Measurements from ENCODE around the gene LILRB5.
"Not testable (repeated sequence)": the region's sequence is repeated elsewhere in the genome, so short reads cannot be mapped to it uniquely, and the experiment has no call there.

The LILRB5 gene

GRCh38 chr19:54245936-54246335 lies 11.1 kb downstream of the LILRB5 start:
- no peaks in the 10 kb centered on the region for H3K36me3 ChIP-seq (ENCODE audit: control insufficient read depth, insufficient read depth, low read length)
- no peaks in the 10 kb centered on the region for H3K79me2 ChIP-seq (ENCODE audit: control insufficient read depth, insufficient read depth, low read length)
- no peak for DNase-seq

GRCh38 chr19:54243809-54244208 lies 13.3 kb downstream of the LILRB5 start:
- not testable (repeated sequence) for H2BK120ac ChIP-seq (ENCODE audit: low read depth, low read length)

More at GRCh38 chr19:54245936-54246335, 11.1 kb downstream of the LILRB5 start:
- H3K4me2 ChIP-seq (ENCODE audit: low read length): no peak overlapping the region
- no peak overlapping the region for H3K56ac ChIP-seq (ENCODE audit: low read length)
- no peak overlapping the region for H3K23ac ChIP-seq (ENCODE audit: low read length)
- no peaks in the 10 kb centered on the region for H3K27me3 ChIP-seq (ENCODE audit: insufficient read depth, low read length, poor library complexity)
- no peak overlapping the region for H2AK5ac ChIP-seq (ENCODE audit: low read length)
- no peak overlapping the region for H3K18ac ChIP-seq (ENCODE audit: low read length)
- no peak overlapping the region for H2BK15ac ChIP-seq (replicated peaks; ENCODE audit: low read depth)
- H4K5ac ChIP-seq (ENCODE audit: low read length): no peak overlapping the region
- no peak overlapping the region for H3K27ac ChIP-seq (ENCODE audit: low read depth, low read length)
- no peak overlapping the region for H3K4ac ChIP-seq (ENCODE audit: low read depth, low read length)
- no peak overlapping the region for H4K8ac ChIP-seq (ENCODE audit: low read depth, low read length)
- no peaks in the 10 kb centered on the region for H3K79me1 ChIP-seq (ENCODE audit: low read length)
- WGBS (ENCODE audit: extremely low coverage, insufficient coverage, low lambda C conversion rate): no CpG with 5 or more reads among the region's 3 CpGs
- H3K4me1 ChIP-seq (ENCODE audit: control insufficient read depth, low read depth, low read length): no peaks in the 10 kb centered on the region
- no peak overlapping the region for H3K4me3 ChIP-seq (ENCODE audit: low read length)
- H3K9ac ChIP-seq (ENCODE audit: low read length): no peak overlapping the region
- no peak overlapping the region for H2BK120ac ChIP-seq (ENCODE audit: low read depth, low read length)
- H2BK5ac ChIP-seq (ENCODE audit: low read length): no peak overlapping the region

GRCh38 chr19:54242646-54243045 lies 14.4 kb downstream of the LILRB5 start, which contains the start of gene LILRA6:
TSS of gene LILRA6 (minus strand) at chr19:54242790.
- H3K23ac ChIP-seq (ENCODE audit: low read length); H2AK5ac ChIP-seq (ENCODE audit: low read length); H3K4me3 ChIP-seq (ENCODE audit: low read length); H3K18ac ChIP-seq (ENCODE audit: low read length); H3K79me2 ChIP-seq (ENCODE audit: control insufficient read depth, insufficient read depth, low read length); H3K79me1 ChIP-seq (ENCODE audit: low read length); H2BK120ac ChIP-seq (ENCODE audit: low read depth, low read length); H3K4me1 ChIP-seq (ENCODE audit: control insufficient read depth, low read depth, low read length); H2BK15ac ChIP-seq (replicated peaks; ENCODE audit: low read depth); H3K4me2 ChIP-seq (ENCODE audit: low read length); H3K4ac ChIP-seq (ENCODE audit: low read depth, low read length); H2BK5ac ChIP-seq (ENCODE audit: low read length); DNase-seq; H4K5ac ChIP-seq (ENCODE audit: low read length); H3K56ac ChIP-seq (ENCODE audit: low read length); H3K9ac ChIP-seq (ENCODE audit: low read length); H3K27ac ChIP-seq (ENCODE audit: low read depth, low read length); H3K27me3 ChIP-seq (ENCODE audit: insufficient read depth, low read length, poor library complexity); H4K8ac ChIP-seq (ENCODE audit: low read depth, low read length); H3K36me3 ChIP-seq (ENCODE audit: control insufficient read depth, insufficient read depth, low read length): not testable (repeated sequence)
- no CpG with 5 or more reads among the region's 6 CpGs for WGBS (ENCODE audit: extremely low coverage, insufficient coverage, low lambda C conversion rate)

More at GRCh38 chr19:54243809-54244208, 13.3 kb downstream of the LILRB5 start:
- H3K4me2 ChIP-seq (ENCODE audit: low read length); H3K4me3 ChIP-seq (ENCODE audit: low read length); H3K36me3 ChIP-seq (ENCODE audit: control insufficient read depth, insufficient read depth, low read length); H2AK5ac ChIP-seq (ENCODE audit: low read length); H2BK15ac ChIP-seq (replicated peaks; ENCODE audit: low read depth); H3K79me1 ChIP-seq (ENCODE audit: low read length); H3K4ac ChIP-seq (ENCODE audit: low read depth, low read length); H3K4me1 ChIP-seq (ENCODE audit: control insufficient read depth, low read depth, low read length); H3K9ac ChIP-seq (ENCODE audit: low read length); H3K18ac ChIP-seq (ENCODE audit: low read length); H4K5ac ChIP-seq (ENCODE audit: low read length); H3K56ac ChIP-seq (ENCODE audit: low read length); H4K8ac ChIP-seq (ENCODE audit: low read depth, low read length); H3K23ac ChIP-seq (ENCODE audit: low read length); DNase-seq; H3K79me2 ChIP-seq (ENCODE audit: control insufficient read depth, insufficient read depth, low read length); H3K27ac ChIP-seq (ENCODE audit: low read depth, low read length); H2BK5ac ChIP-seq (ENCODE audit: low read length); H3K27me3 ChIP-seq (ENCODE audit: insufficient read depth, low read length, poor library complexity): not testable (repeated sequence)
- no CpG with 5 or more reads among the region's 8 CpGs for WGBS (ENCODE audit: extremely low coverage, insufficient coverage, low lambda C conversion rate)

GRCh38 chr19:54242234-54242633 lies 14.8 kb downstream of the LILRB5 start:
- H3K27ac ChIP-seq (ENCODE audit: low read depth, low read length); H3K23ac ChIP-seq (ENCODE audit: low read length); H2AK5ac ChIP-seq (ENCODE audit: low read length); H4K5ac ChIP-seq (ENCODE audit: low read length); H3K4ac ChIP-seq (ENCODE audit: low read depth, low read length); H2BK5ac ChIP-seq (ENCODE audit: low read length); H3K4me3 ChIP-seq (ENCODE audit: low read length); H3K79me2 ChIP-seq (ENCODE audit: control insufficient read depth, insufficient read depth, low read length); H3K4me2 ChIP-seq (ENCODE audit: low read length); H3K18ac ChIP-seq (ENCODE audit: low read length); H2BK15ac ChIP-seq (replicated peaks; ENCODE audit: low read depth); H3K9ac ChIP-seq (ENCODE audit: low read length); H3K36me3 ChIP-seq (ENCODE audit: control insufficient read depth, insufficient read depth, low read length); H3K79me1 ChIP-seq (ENCODE audit: low read length); H2BK120ac ChIP-seq (ENCODE audit: low read depth, low read length); DNase-seq; H3K4me1 ChIP-seq (ENCODE audit: control insufficient read depth, low read depth, low read length); H3K56ac ChIP-seq (ENCODE audit: low read length); H3K27me3 ChIP-seq (ENCODE audit: insufficient read depth, low read length, poor library complexity); H4K8ac ChIP-seq (ENCODE audit: low read depth, low read length): not testable (repeated sequence)
- no CpG with 5 or more reads among the region's 4 CpGs for WGBS (ENCODE audit: extremely low coverage, insufficient coverage, low lambda C conversion rate)

- not testable (repeated sequence) for H3K79me1 ChIP-seq (ENCODE audit: low read length); DNase-seq; H4K5ac ChIP-seq (ENCODE audit: low read length); H2BK5ac ChIP-seq (ENCODE audit: low read length); H3K4me3 ChIP-seq (ENCODE audit: low read length); H3K56ac ChIP-seq (ENCODE audit: low read length); H3K18ac ChIP-seq (ENCODE audit: low read length); H2BK120ac ChIP-seq (ENCODE audit: low read depth, low read length); H2BK15ac ChIP-seq (replicated peaks; ENCODE audit: low read depth); H3K79me2 ChIP-seq (ENCODE audit: control insufficient read depth, insufficient read depth, low read length); H3K27me3 ChIP-seq (ENCODE audit: insufficient read depth, low read length, poor library complexity); H3K4me2 ChIP-seq (ENCODE audit: low read length); H3K27ac ChIP-seq (ENCODE audit: low read depth, low read length); H2AK5ac ChIP-seq (ENCODE audit: low read length); H3K36me3 ChIP-seq (ENCODE audit: control insufficient read depth, insufficient read depth, low read length); H3K4me1 ChIP-seq (ENCODE audit: control insufficient read depth, low read depth, low read length); H4K8ac ChIP-seq (ENCODE audit: low read depth, low read length); H3K23ac ChIP-seq (ENCODE audit: low read length); H3K9ac ChIP-seq (ENCODE audit: low read length); H3K4ac ChIP-seq (ENCODE audit: low read depth, low read length)
- WGBS (ENCODE audit: extremely low coverage, insufficient coverage, low lambda C conversion rate): no CpG with 5 or more reads among the region's 22 CpGs
These were observed 16.4 kb downstream of the LILRB5 start for GRCh38 chr19:54240372-54241336.
